Psoas muscle (tissue), 8 donors: ENCODE data around the gene RHBDD1. TPM values are rescaled to one million over a fixed set of nuclear protein-coding genes. Genes with fewer than 3 reads are reported as not detected.

Experiments
- ATAC-seq, 4 donors: fragments of 200-7000 bp; cut with Tn5 transposase; one replicate each; pipeline ENCODE4 v1.9.1; 2020; ENCODE audit warnings: moderate library complexity in 3 of 4, mild to moderate bottlenecking in 2 of 4
- DNase-seq, 2 donors: peaks; one replicate each; pipeline ENCODE4 v3.0.0-alpha.2; 2020
- H3K27ac ChIP-seq: fragments of 200-600 bp; one replicate; pipeline ENCODE4 v1.8.0; 2022
- H3K27me3 ChIP-seq, 3 donors: fragments of 200-600 bp in 1 of 3; one replicate each; pipeline versions ENCODE4 v1.6.1 to v1.8.0; 2013 to 2022; ENCODE audit warnings: low read length in 2 of 3, mild to moderate bottlenecking in 2 of 3, moderate library complexity in 1 of 3; ENCODE audit not compliant: insufficient read depth in 3 of 3
- H3K36me3 ChIP-seq, 2 donors: fragments of 200-600 bp in 1 of 2; one replicate each; pipeline versions ENCODE4 v1.6.1 to v1.8.0; 2013 to 2022; ENCODE audit warnings: low read depth in 1 of 2, mild to moderate bottlenecking in 1 of 2, moderate library complexity in 1 of 2; ENCODE audit not compliant: insufficient read depth in 1 of 2
- H3K4me1 ChIP-seq: fragments of 200-600 bp; one replicate; pipeline ENCODE4 v1.8.0; 2022
- H3K4me3 ChIP-seq: fragments of 200-600 bp; one replicate; pipeline ENCODE4 v1.8.0; 2022; ENCODE audit warnings: mild to moderate bottlenecking
- H3K9me3 ChIP-seq: fragments of 200-600 bp; one replicate; pipeline ENCODE4 v1.8.0; 2022
- WGBS, 3 donors: extraction: QIAGEN DNeasy Blood & Tissue Kit; methylation state at CpG; one replicate each; pipeline versions ENCODE4 v1.1.6 to v1.1.7; 2013; 5-methylcytosine and 5-hydroxymethylcytosine counted together
- intact Hi-C, 2 donors: fragments of 100-400 bp; cut with DNase I; formaldehyde crosslinking; loops; one replicate each; pipeline versions ENCODE4 v1.11.0 to v1.14.2; 2022
- polyA plus RNA-seq, 3 donors: library from polyadenylated mRNA; stranded (reverse); fragments of 200-250 nt; gene quantifications; one replicate each; pipeline ENCODE4 v1.2.3, GENCODE V29; 2013
- total RNA-seq, 4 donors: library from RNA; stranded (reverse); fragmentation: NEBNext Ultra II Directional in 2 of 4; extraction: Animal tissue kit (Norgen Biotek cat#: 25700) in 2 of 4; gene quantifications; one replicate each; pipeline versions ENCODE4 v1.2.1 to v1.2.4, GENCODE V29; 2021 to 2023
- TF ChIP-seq, protein P1 (sequence below): fragments of 200-600 bp; IDR thresholded peaks from one replicate; pipeline ENCODE4 v1.8.0; 2022; ENCODE audit warnings: antibody characterized with exemption
- donor health status: healthy with polysubstance abuse.
- donor health status: DM: no; HTN: no; CAD: no; lungs with moderate emphysema.
- donor health status: Bipolar disorder and iron deficiency.
- donor health status: healthy.
- donor health status: DM: yes; HTN: yes; CAD: no.
- donor health status: DM: no; HTN: no; CAD: no.
- donor health status: DM: no; HTN: no; CAD: no.
- donor health status: DM: yes; HTN: yes; CAD: no.

RHBDD1 gene
- total and polyA plus RNA-seq, 7 donors: 6.7 to 26.1 (median 17.9) TPM

DNA sequence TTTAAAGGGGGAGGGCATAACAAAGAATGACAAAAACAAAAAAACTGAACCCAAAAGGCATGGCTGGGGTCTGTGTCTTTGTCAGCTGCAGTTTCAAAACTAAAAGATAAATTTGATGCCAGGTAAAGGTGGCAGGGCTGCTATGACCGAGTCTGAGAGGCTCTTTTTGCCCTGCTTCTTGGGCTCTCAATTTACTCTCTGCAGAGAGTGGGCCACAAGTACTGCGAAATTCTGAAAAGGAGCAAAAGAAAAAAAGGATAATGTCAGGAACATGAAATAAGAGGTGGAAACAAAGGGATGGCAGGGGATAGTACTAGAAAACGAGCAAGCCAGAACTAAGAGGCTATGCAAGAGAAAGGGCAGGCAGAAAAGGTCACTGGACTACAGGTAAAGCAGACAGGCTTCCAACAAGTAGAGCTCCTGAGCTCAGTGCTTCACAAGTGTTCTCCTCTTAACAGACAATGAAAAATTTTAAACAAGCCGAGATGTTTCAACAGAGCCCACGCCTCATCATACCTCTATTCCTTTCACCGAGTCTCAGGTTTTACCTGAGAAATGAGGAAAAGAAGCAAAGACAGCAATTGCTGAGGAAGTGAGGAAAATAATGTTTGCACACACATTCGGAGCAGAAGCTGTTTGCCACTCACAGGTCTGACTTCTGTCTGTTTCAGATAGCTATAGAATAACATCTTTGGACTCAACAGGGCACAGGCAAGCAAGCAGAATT lies 43.5 kb upstream of the RHBDD1 start:
- Histone ChIP-seq H3K9me3 (no peaks in the 10 kb centered on the region), H3K27ac (peak overlapping the region; percentile 99), H3K4me1 (peaks cover 82% of the 10 kb centered on the region), H3K36me3 (no peaks in the 10 kb centered on the region), H3K27me3 (no peaks in the 10 kb centered on the region), H3K4me3 (peak overlapping the region; percentile 89)
- DNase-seq: no peak
- TF ChIP-seq, protein P1, sequence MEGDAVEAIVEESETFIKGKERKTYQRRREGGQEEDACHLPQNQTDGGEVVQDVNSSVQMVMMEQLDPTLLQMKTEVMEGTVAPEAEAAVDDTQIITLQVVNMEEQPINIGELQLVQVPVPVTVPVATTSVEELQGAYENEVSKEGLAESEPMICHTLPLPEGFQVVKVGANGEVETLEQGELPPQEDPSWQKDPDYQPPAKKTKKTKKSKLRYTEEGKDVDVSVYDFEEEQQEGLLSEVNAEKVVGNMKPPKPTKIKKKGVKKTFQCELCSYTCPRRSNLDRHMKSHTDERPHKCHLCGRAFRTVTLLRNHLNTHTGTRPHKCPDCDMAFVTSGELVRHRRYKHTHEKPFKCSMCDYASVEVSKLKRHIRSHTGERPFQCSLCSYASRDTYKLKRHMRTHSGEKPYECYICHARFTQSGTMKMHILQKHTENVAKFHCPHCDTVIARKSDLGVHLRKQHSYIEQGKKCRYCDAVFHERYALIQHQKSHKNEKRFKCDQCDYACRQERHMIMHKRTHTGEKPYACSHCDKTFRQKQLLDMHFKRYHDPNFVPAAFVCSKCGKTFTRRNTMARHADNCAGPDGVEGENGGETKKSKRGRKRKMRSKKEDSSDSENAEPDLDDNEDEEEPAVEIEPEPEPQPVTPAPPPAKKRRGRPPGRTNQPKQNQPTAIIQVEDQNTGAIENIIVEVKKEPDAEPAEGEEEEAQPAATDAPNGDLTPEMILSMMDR: no peak
- 19 to 26% (median 23%) methylated on average over 7 of the region's 7 CpGs for WGBS, 3 donors
- intact Hi-C loops: loop anchor here in 1 of 2 donors (2.0 to 10.0 kb wide), 5 partner anchors 40 to 638 kb away; no protein-coding TSS in a partner anchor
- ATAC-seq: no peak

DNA sequence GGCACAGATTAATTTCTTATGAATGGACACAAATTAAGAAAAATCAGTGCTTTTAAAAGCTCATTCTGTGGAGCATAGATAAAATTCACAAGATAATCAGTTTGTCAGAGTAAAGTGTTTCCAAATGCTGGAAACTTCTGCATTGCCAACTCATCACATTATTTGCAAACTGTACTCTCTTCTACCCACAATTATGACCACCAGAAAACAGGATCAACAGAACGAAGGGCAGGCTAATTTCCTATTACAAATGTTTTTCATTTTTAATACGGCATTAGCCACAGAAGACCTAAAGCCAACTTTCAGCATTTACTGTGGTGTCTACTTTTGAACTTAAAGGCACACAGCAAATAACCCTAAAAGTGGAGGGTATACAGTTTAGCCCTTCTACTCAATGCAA lies 42.2 kb upstream of the RHBDD1 start:
- H3K4me1 ChIP-seq: peaks cover 76% of the 10 kb centered on the region
- peak overlapping the region; percentile 89 for H3K4me3 ChIP-seq
- no peaks in the 10 kb centered on the region for H3K27me3 ChIP-seq
- peak overlapping the region; percentile 99 for H3K27ac ChIP-seq
- DNase-seq (no peak), ATAC-seq (no peak)
- 1 to 26% (median 21%) methylated on average over 2 of the region's 2 CpGs for WGBS, 3 donors
- no peaks in the 10 kb centered on the region for H3K36me3 ChIP-seq
- no peaks in the 10 kb centered on the region for H3K9me3 ChIP-seq
- TF ChIP-seq, protein P1: no peak
- intact Hi-C loops: loop anchor here in 1 of 2 donors (2.0 to 10.0 kb wide), 5 partner anchors 41 to 639 kb away; no protein-coding TSS in a partner anchor

DNA sequence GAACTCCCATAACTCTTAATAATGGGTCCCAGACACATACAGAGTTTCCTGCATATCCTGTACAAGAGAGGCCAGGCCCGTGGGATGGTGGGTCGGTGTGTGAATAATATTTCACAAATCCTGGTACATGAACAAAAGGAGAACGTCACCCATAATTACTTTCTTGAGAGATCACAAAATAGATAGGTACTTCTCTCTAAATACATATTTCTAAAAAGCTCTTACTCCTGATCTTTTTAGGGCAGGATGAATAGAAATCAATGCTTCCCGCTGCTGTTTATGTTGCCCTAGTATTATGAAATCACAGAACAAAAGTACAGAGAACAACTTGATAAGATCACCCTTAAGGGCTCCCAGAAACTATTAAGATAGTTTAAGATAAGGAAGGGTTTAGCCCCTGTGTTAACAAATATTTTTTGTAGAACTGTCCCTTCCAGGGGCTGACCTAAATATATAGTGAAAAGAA lies 41.6 kb upstream of the RHBDD1 start:
- TF ChIP-seq, protein P1: no peak
- ATAC-seq (no peak), DNase-seq (no peak)
- Histone ChIP-seq H3K4me1 (peaks cover 71% of the 10 kb centered on the region), H3K27me3 (no peaks in the 10 kb centered on the region), H3K4me3 (peak overlapping the region; percentile 89), H3K36me3 (no peaks in the 10 kb centered on the region), H3K27ac (peak overlapping the region; percentile 99), H3K9me3 (no peaks in the 10 kb centered on the region)
- intact Hi-C loops: loop anchor here in 1 of 2 donors (5.0 to 10.0 kb wide), 4 partner anchors 42 to 639 kb away; no protein-coding TSS in a partner anchor
- 7 to 13% (median 13%) methylated on average over 4 of the region's 4 CpGs for WGBS, 3 donors

DNA sequence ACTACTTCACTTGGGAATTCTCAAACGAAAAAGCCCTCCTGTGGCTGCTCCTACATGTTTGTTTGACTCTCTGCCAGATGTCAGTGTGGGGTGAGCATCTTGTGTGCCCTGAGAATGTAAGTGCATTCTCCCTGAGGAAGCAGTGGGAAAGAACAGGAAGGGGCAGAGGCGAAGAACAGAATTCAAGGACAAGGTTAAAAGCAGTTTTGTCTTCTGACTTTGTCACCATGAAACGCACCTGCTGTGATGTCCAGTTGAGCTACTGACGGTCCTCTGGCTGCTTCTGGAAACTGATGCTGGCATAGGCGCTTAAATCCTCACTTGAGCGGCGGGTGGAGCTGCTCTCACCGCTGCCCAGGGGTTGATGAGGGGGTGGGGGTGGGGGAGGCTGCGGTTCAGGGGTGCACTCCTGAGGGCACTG lies 41.1 kb upstream of the RHBDD1 start:
- Histone ChIP-seq H3K4me1 (peaks cover 65% of the 10 kb centered on the region), H3K27me3 (no peaks in the 10 kb centered on the region), H3K9me3 (no peaks in the 10 kb centered on the region), H3K27ac (peak overlapping the region; percentile 99), H3K4me3 (peak overlapping the region; percentile 89), H3K36me3 (no peaks in the 10 kb centered on the region)
- TF ChIP-seq, protein P1: no peak
- WGBS, 3 donors: 9 to 15% (median 12%) methylated on average over 7 to 9 of the region's 9 CpGs
- intact Hi-C loops: loop anchor here (5.0 to 10.0 kb wide), 9 partner anchors 42 to 640 kb away; no protein-coding TSS in a partner anchor
- no peak for DNase-seq
- ATAC-seq: peak in 2 of 4 donors; percentile 13 to 18
